GM12878 (cell line): ENCODE data around the gene DCDC2. TPM values are rescaled to one million over a fixed set of nuclear protein-coding genes. Genes with fewer than 3 reads are reported as not detected.

Experiments
- ATAC-seq: fragments of 200-7000 bp; cut with Tn5 transposase; 3 replicates; pipeline ENCODE4 v1.9.1; 2020; ENCODE audit warnings: mild to moderate bottlenecking, moderate library complexity
- BruUV-seq: library from RNA; stranded (reverse); fragments of 400-500 nt; replicated peaks from 2 replicates; lab custom pipeline; 2021; lab: Mats Ljungman, UMichigan
- CTCF ChIA-PET: fragments of 300-600 bp; sonication (Branson Sonifier 250); formaldehyde crosslinking; extraction: SDS; loops from one replicate; lab custom pipeline; 2021; ENCODE audit warnings: inconsistent platforms; lab: Yijun Ruan, JAX
- POLR2A ChIA-PET: fragments of 350-600 bp; formaldehyde crosslinking; extraction: SDS; loops from one replicate; lab custom pipeline; 2021; ENCODE audit warnings: inconsistent platforms; lab: Charles Lee
- RAD21 ChIA-PET: fragments of 300-600 bp; sonication (Branson Sonifier 250); formaldehyde crosslinking; loops from one replicate; lab custom pipeline; 2023; ENCODE audit warnings: antibody characterized with exemption; ENCODE audit not compliant: unreplicated experiment; lab: Charles Lee
- SMC1A ChIA-PET: fragments of 300-600 bp; sonication (Branson Sonifier 250); formaldehyde crosslinking; loops from one replicate; lab custom pipeline; 2023; ENCODE audit not compliant: unreplicated experiment, uncharacterized antibody; lab: Charles Lee
- DNase-seq: peaks from one replicate; pipeline ENCODE4 v3.0.0-alpha.2; 2011; ENCODE audit warnings: low read depth, low spot score
- FAIRE-seq: peaks from 3 replicates; lab custom pipeline; 2011; peaks lifted over from hg19 to GRCh38; lab: Jason Lieb, UNC
- H2AFZ ChIP-seq: 2 replicates; pipeline ENCODE4 v1.6.0; 2011; ENCODE audit warnings: low read depth, low read length, control low read depth; ENCODE audit not compliant: control insufficient read depth
- H3K27ac ChIP-seq: 2 replicates; pipeline ENCODE4 v1.5.1; 2011; ENCODE audit warnings: control low read depth; ENCODE audit not compliant: control insufficient read depth, insufficient read depth
- H3K27me3 ChIP-seq, 2 experiments: replicated peaks in 1 of 2; 2 replicates each; pipeline versions ENCODE4 v1.6.0 to v1.6.1; 2011; ENCODE audit warnings: low read length in 1 of 2; ENCODE audit not compliant: control insufficient read depth in 2 of 2, insufficient read depth in 2 of 2
- H3K36me3 ChIP-seq, 2 experiments: 2 replicates each; pipeline ENCODE4 v1.5.1; 2011; ENCODE audit warnings: low read length in 1 of 2; ENCODE audit not compliant: control insufficient read depth in 2 of 2, insufficient read depth in 2 of 2
- H3K4me1 ChIP-seq: 2 replicates; pipeline ENCODE4 v1.6.1; 2011; ENCODE audit warnings: mild to moderate bottlenecking, low read length, moderate library complexity, mixed read lengths; ENCODE audit not compliant: control insufficient read depth, insufficient read depth
- H3K4me2 ChIP-seq: 2 replicates; pipeline ENCODE4 v1.6.0; 2011; ENCODE audit warnings: control low read depth; ENCODE audit not compliant: control insufficient read depth, insufficient read depth
- H3K4me3 ChIP-seq: fragments of 200-600 bp; sonication (generic); 2 replicates; pipeline ENCODE4 v1.5.1; 2016
- H3K79me2 ChIP-seq: 2 replicates; pipeline ENCODE4 v1.6.0; 2011; ENCODE audit warnings: low read length; ENCODE audit not compliant: control insufficient read depth, insufficient read depth
- H3K9ac ChIP-seq: 2 replicates; pipeline ENCODE4 v1.8.0; 2011; ENCODE audit warnings: low read length, control low read depth, mixed read lengths; ENCODE audit not compliant: control insufficient read depth, insufficient read depth
- H3K9me3 ChIP-seq: replicated peaks from 3 replicates; pipeline ENCODE4 v1.5.1; 2011; ENCODE audit warnings: mild to moderate bottlenecking, low read length; ENCODE audit not compliant: control insufficient read depth, insufficient read depth
- H4K20me1 ChIP-seq: 2 replicates; pipeline ENCODE4 v1.6.0; 2011; ENCODE audit not compliant: control insufficient read depth, insufficient read depth
- HDGF ChIP-seq: fragments of 450-650 bp; IDR thresholded peaks from 2 replicates; pipeline ENCODE4 v1.6.1; 2016; ENCODE audit warnings: antibody characterized with exemption
- JUNB ChIP-seq: IDR thresholded peaks from 2 replicates; pipeline ENCODE4 v1.6.1; 2016; ENCODE audit warnings: antibody characterized with exemption, mild to moderate bottlenecking
- KLF5 ChIP-seq: fragments of 450-650 bp; IDR thresholded peaks from 2 replicates; pipeline ENCODE4 v1.6.1; 2014; ENCODE audit warnings: mild to moderate bottlenecking; ENCODE audit not compliant: partially characterized antibody
- MTA2 ChIP-seq: fragments of 450-650 bp; IDR thresholded peaks from 2 replicates; pipeline ENCODE4 v1.6.1; 2016; ENCODE audit warnings: low read depth, mild to moderate bottlenecking, moderate library complexity
- NR2C1 ChIP-seq: fragments of 450-650 bp; IDR thresholded peaks from 2 replicates; pipeline ENCODE4 v1.6.1; 2017; ENCODE audit warnings: antibody characterized with exemption, mild to moderate bottlenecking, moderate library complexity
- ZNF207 ChIP-seq: fragments of 450-650 bp; IDR thresholded peaks from 2 replicates; pipeline ENCODE4 v1.6.1; 2014; ENCODE audit warnings: antibody characterized with exemption, mild to moderate bottlenecking, borderline replicate concordance
- ZNF592 ChIP-seq: fragments of 450-650 bp; IDR thresholded peaks from 2 replicates; pipeline ENCODE4 v1.6.1; 2017; ENCODE audit warnings: mild to moderate bottlenecking, moderate library complexity
- WGBS: methylation state at CpG from one replicate; pipeline ENCODE4 v1.1.6; 2016; ENCODE audit warnings: low lambda C conversion rate; ENCODE audit not compliant: insufficient replicate concordance, insufficient coverage; ENCODE audit errors: missing lambda C conversion rate; 5-methylcytosine and 5-hydroxymethylcytosine counted together
- in situ Hi-C: fragments of 300-500 bp; cut with MboI; formaldehyde crosslinking; loops from 9 replicates; pipeline ENCODE4 v1.14.3; 2018; ENCODE audit warnings: mixed read lengths
- intact Hi-C: fragments of 100-400 bp; cut with micrococcal nuclease; formaldehyde crosslinking; loops from one replicate; pipeline ENCODE4 v1.14.2; 2022; ENCODE audit not compliant: unreplicated experiment
- polyA plus RNA-seq, 11 experiments: library from polyadenylated mRNA; depleted of rRNA in 4 of 11; unstranded in 6 of 11; stranded (reverse) in 5 of 11; fragments of >200 nt; fragmentation: Nextera tagmentation in 4 of 11; fragmentation: Illumina TruSeq in 1 of 11; extraction: Ambion mirVana in 4 of 11; extraction: Trizol in 1 of 11; gene quantifications; 1 replicate in 1 of 11; 2 replicates in 10 of 11; pipeline versions ENCODE4 v1.2.1 to v1.2.3, GENCODE V29; 2011 to 2016; ENCODE audit warnings: inconsistent platforms in 2 of 11, missing spikeins in 2 of 11, low read depth in 1 of 11
- total RNA-seq, 4 experiments: library from RNA; depleted of rRNA in 3 of 4; stranded (reverse); fragments of >200 nt in 3 of 4; fragmentation: Illumina TruSeq in 1 of 4; extraction: Trizol in 1 of 4; gene quantifications; 2 replicates each; pipeline versions ENCODE4 v1.2.1 to v1.2.3, GENCODE V29; 2013 to 2021
- TF ChIP-seq, protein P1 (sequence below): IDR thresholded peaks from 2 replicates; pipeline ENCODE4 v1.6.1; 2012; ENCODE audit warnings: low read depth, low read length, improper control_type of control experiment
- TF ChIP-seq, protein P2 (sequence below): IDR thresholded peaks from 2 replicates; pipeline ENCODE4 v1.6.1; 2012; ENCODE audit warnings: low read depth, low read length, improper control_type of control experiment
- TF ChIP-seq, protein P3 (sequence below): fragments of 450-650 bp; IDR thresholded peaks from 2 replicates; pipeline ENCODE4 v1.6.1; 2016; ENCODE audit warnings: mild to moderate bottlenecking

Gene DCDC2
- total and polyA plus RNA-seq, 10 of the 15 experiments (the other 5 are each of a cell fraction or from before 2014, with no cell fraction given) = under 0.01 to 0.03 TPM; not detected in 8

- Histone ChIP-seq H3K27me3 (peaks cover 0 to 5% of the 10 kb centered on the region in 2 experiments; a peak in 2 of 4 replicates), H3K4me1 (no peaks in the 10 kb centered on the region), H3K36me3 (no peaks in the 10 kb centered on the region), H3K4me3 (no peak overlapping the region), H2AFZ (no peak overlapping the region), H4K20me1 (no peaks in the 10 kb centered on the region), H3K4me2 (no peak overlapping the region)
- WGBS = 45% methylated on average over 2 of the region's 2 CpGs
- intact Hi-C loops = no loop called here
- FAIRE-seq (no peak), DNase-seq (no peak)
- CTCF ChIA-PET = no interaction called here
- in situ Hi-C loops = no loop called here
- TF ChIP-seq, protein P1, sequence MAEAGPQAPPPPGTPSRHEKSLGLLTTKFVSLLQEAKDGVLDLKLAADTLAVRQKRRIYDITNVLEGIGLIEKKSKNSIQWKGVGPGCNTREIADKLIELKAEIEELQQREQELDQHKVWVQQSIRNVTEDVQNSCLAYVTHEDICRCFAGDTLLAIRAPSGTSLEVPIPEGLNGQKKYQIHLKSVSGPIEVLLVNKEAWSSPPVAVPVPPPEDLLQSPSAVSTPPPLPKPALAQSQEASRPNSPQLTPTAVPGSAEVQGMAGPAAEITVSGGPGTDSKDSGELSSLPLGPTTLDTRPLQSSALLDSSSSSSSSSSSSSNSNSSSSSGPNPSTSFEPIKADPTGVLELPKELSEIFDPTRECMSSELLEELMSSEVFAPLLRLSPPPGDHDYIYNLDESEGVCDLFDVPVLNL = no peak
- TF ChIP-seq, protein P2, sequence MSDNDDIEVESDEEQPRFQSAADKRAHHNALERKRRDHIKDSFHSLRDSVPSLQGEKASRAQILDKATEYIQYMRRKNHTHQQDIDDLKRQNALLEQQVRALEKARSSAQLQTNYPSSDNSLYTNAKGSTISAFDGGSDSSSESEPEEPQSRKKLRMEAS = no peak
- TF ChIP-seq, protein P3, sequence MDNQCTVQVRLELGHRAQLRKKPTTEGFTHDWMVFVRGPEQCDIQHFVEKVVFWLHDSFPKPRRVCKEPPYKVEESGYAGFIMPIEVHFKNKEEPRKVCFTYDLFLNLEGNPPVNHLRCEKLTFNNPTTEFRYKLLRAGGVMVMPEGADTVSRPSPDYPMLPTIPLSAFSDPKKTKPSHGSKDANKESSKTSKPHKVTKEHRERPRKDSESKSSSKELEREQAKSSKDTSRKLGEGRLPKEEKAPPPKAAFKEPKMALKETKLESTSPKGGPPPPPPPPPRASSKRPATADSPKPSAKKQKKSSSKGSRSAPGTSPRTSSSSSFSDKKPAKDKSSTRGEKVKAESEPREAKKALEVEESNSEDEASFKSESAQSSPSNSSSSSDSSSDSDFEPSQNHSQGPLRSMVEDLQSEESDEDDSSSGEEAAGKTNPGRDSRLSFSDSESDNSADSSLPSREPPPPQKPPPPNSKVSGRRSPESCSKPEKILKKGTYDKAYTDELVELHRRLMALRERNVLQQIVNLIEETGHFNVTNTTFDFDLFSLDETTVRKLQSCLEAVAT = no peak
- TF ChIP-seq ZNF207 (no peak), ZNF592 (no peak), KLF5 (no peak), NR2C1 (no peak), MTA2 (no peak), HDGF (no peak), JUNB (no peak)
- TF ChIP-seq, all 136 proteins: peak for 0
- no peak overlapping the region for H3K27ac ChIP-seq
- ChIA-PET SMC1A (no interaction called here), POLR2A (no interaction called here), RAD21 (no interaction called here)
- no TSS peak for BruUV-seq
- ATAC-seq = no peak
- H3K9me3 ChIP-seq = no peaks in the 10 kb centered on the region
- H3K79me2 ChIP-seq = no peaks in the 10 kb centered on the region
- no peak overlapping the region for H3K9ac ChIP-seq
These were observed 132.0 kb downstream of the DCDC2 start for GRCh38 chr6:24225838-24226237.
